Hindlimb muscle (tissue), 1 donor: ENCODE measurements around the gene TERB1. TPM values are rescaled to one million over a fixed set of nuclear protein-coding genes. Genes with fewer than 3 reads are reported as not detected.

ENCODE experiments used
- polyA plus RNA-seq: library from polyadenylated mRNA; unstranded; fragments of 120-200 nt; gene quantifications from one replicate; pipeline ENCODE4 v1.2.1, GENCODE V29; 2013; ENCODE audit not compliant: insufficient read length

TERB1 gene
- polyA plus RNA-seq, 1 donor = not detected

Other genes starting within 250 kb of the TERB1 start
- 23.3 TPM for gene CKLF, start 249.0 kb downstream of the TERB1 start, polyA plus RNA-seq
- gene CMTM1, start 235.1 kb downstream of the TERB1 start, polyA plus RNA-seq = 5.5 TPM
- 0.71 TPM for gene CMTM2, start 222.1 kb downstream of the TERB1 start, polyA plus RNA-seq
- 55.3 TPM for gene CMTM3, start 196.9 kb downstream of the TERB1 start, polyA plus RNA-seq
- 8.0 TPM for gene CMTM4, start 104.8 kb downstream of the TERB1 start, polyA plus RNA-seq
- gene DYNC1LI2, start 50.0 kb downstream of the TERB1 start, polyA plus RNA-seq = 79.5 TPM
- 36.5 TPM for gene NAE1, start 29.4 kb upstream of the TERB1 start, polyA plus RNA-seq
- not detected for gene CA7, start 42.8 kb upstream of the TERB1 start, polyA plus RNA-seq
- gene PDP2, start 78.9 kb upstream of the TERB1 start, polyA plus RNA-seq = 3.0 TPM
- not detected for gene CDH16, start 117.3 kb upstream of the TERB1 start, polyA plus RNA-seq
- gene RRAD, start 124.0 kb upstream of the TERB1 start, polyA plus RNA-seq = 3.1 TPM
- gene CIAO2B, start 132.8 kb upstream of the TERB1 start, polyA plus RNA-seq = 88.3 TPM
- 28.6 TPM for gene CES2, start 133.9 kb upstream of the TERB1 start, polyA plus RNA-seq
- 0.37 TPM for gene CES3, start 159.7 kb upstream of the TERB1 start, polyA plus RNA-seq
- gene CES4A, start 187.0 kb upstream of the TERB1 start, polyA plus RNA-seq = 2.6 TPM
- gene CBFB, start 227.6 kb upstream of the TERB1 start, polyA plus RNA-seq = 37.7 TPM